ENCODE data around the gene WDR5. TPM values are rescaled to one million over a fixed set of nuclear protein-coding genes. Genes with fewer than 3 reads are reported as not detected.

Gene WDR5
- total and polyA plus RNA-seq, 10 of the 15 experiments (the other 5 are each of a cell fraction or from before 2014, with no cell fraction given): 1.4 to 43.7 (median 33.2) TPM

DNA sequence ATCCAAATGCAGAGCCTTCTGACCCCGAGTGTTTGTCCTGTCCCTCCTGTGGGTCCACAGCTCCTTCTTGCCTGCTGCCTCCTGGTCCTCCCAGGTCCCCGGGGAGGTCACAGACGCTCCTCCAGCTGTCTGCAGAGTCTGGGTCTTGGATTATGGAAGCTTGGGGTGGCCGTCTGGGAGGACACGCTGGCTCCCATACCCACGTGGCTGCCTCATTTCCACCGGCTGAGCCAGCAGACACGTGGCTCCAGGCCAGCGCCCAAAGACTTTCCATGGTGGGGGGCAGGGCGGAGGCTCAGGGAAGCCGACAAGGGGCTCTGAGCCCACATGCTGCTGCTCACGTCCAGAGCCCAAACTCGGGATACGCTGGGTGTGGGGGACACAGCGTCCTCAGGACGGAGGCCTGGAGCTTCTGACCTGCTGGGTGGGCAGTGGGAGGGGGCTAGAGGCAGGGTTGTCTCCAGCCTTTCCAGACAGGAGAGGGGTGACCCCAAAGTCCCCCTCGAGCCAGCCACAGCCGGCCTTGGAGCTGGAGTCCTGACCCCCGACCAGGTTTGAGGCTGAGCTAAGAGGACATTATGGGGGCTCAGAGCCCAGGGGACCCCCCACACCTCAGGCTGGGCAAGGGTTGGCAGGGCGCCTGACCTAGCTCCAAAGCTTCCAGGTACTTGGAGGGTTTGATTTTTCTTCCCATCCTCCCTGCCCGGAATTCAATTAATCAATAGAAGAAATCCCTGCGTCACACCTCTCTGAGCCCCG lies 52.7 kb downstream of the WDR5 start:
- ChIA-PET SMC1A (ENCODE audit: uncharacterized antibody, unreplicated experiment) (no interaction called here), RAD21 (ENCODE audit: unreplicated experiment) (no interaction called here), POLR2A (interaction anchor here (0.6 kb wide), 1 partner anchor 698 kb away, joined by 10 read pairs; no protein-coding TSS in a partner anchor), CTCF (interaction anchor here (0.6 kb wide), 1 partner anchor 152 kb away, joined by 3 read pairs; no protein-coding TSS in a partner anchor)
- Histone ChIP-seq H2AFZ (ENCODE audit: control insufficient read depth, low read depth, low read length) (no peak overlapping the region), H3K36me3 (ENCODE audit: control insufficient read depth in 2 of 2, insufficient read depth in 2 of 2, low read length in 1 of 2) (no peaks in the 10 kb centered on the region), H3K9me3 (replicated peaks; ENCODE audit: control insufficient read depth, insufficient read depth, low read length) (no peaks in the 10 kb centered on the region), H3K4me3 (no peak overlapping the region), H3K79me2 (ENCODE audit: control insufficient read depth, insufficient read depth, low read length) (no peaks in the 10 kb centered on the region), H3K27me3 (replicated peaks in 1 of 2; ENCODE audit: control insufficient read depth in 2 of 2, insufficient read depth in 2 of 2, low read length in 1 of 2) (no peaks in the 10 kb centered on the region), H3K4me2 (ENCODE audit: control insufficient read depth, insufficient read depth) (no peak overlapping the region), H4K20me1 (ENCODE audit: control insufficient read depth, insufficient read depth) (no peaks in the 10 kb centered on the region), H3K9ac (ENCODE audit: control insufficient read depth, insufficient read depth, low read length) (no peak overlapping the region), H3K4me1 (ENCODE audit: control insufficient read depth, insufficient read depth, low read length) (no peaks in the 10 kb centered on the region), H3K27ac (ENCODE audit: control insufficient read depth, insufficient read depth) (no peak overlapping the region)
- no TSS peak for BruUV-seq (replicated peaks)
- DNase-seq (ENCODE audit: low read depth, low spot score) (no peak), ATAC-seq (no peak), FAIRE-seq (no peak)
- TF ChIP-seq PAX5 (IDR thresholded peaks at IDR 0.05; ENCODE audit: borderline replicate concordance, low read depth, low read length): no peak
- intact Hi-C loops (cut with micrococcal nuclease; ENCODE audit: unreplicated experiment) (no loop called here), in situ Hi-C loops (cut with MboI) (no loop called here)
- WGBS (ENCODE audit: insufficient coverage, insufficient replicate concordance, low lambda C conversion rate, missing lambda C conversion rate): 51% methylated on average over 23 of the region's 23 CpGs

DNA sequence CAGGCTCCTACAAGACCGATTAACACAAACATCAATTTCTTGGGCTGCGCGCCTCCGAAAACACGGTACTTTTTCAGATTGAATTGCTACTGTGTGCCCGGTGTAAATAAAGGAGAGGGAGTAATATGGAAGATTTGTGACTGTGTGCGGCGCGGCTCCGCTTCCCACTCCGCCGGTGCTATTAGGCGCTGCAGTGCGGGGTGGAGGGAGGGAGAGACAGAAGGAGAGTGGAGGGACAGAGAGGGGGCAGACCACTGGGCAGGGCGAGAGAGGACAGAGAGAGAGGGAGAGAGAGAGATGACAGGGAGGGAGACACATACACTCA lies 53.2 kb downstream of the WDR5 start:
- BruUV-seq (replicated peaks): no TSS peak
- WGBS (ENCODE audit: insufficient coverage, insufficient replicate concordance, low lambda C conversion rate, missing lambda C conversion rate): 73% methylated on average over 15 of the region's 15 CpGs
- no peak overlapping the region for H2AFZ ChIP-seq (ENCODE audit: control insufficient read depth, low read depth, low read length)
- no peaks in the 10 kb centered on the region for H3K9me3 ChIP-seq (replicated peaks; ENCODE audit: control insufficient read depth, insufficient read depth, low read length)
- in situ Hi-C loops (cut with MboI) (no loop called here), intact Hi-C loops (cut with micrococcal nuclease; ENCODE audit: unreplicated experiment) (no loop called here)
- TF ChIP-seq SKIL (IDR thresholded peaks at IDR 0.05; ENCODE audit: low read depth, poor library complexity, severe bottlenecking): no peak
- TF ChIP-seq HDGF (IDR thresholded peaks at IDR 0.05): no peak
- TF ChIP-seq SUPT20H (IDR thresholded peaks at IDR 0.05; ENCODE audit: borderline replicate concordance, control insufficient read depth, low read depth, low read length): no peak
- TF ChIP-seq LARP7 (IDR thresholded peaks at IDR 0.05): no peak
- no peak for TF ChIP-seq NFYB (IDR thresholded peaks at IDR 0.05; ENCODE audit: insufficient read depth, low read depth, low read length)
- TF ChIP-seq ETV6 (conservative IDR thresholded peaks at IDR 0.05 in 1 of 2, IDR thresholded peaks at IDR 0.05 in 1 of 2; ENCODE audit: borderline replicate concordance in 1 of 2, low read depth in 1 of 2): no peak
- TF ChIP-seq ZNF207 (IDR thresholded peaks at IDR 0.05; ENCODE audit: borderline replicate concordance): no peak
- no peak for TF ChIP-seq FOXM1 (IDR thresholded peaks at IDR 0.05; ENCODE audit: low read depth, low read length)
- ChIA-PET CTCF (no interaction called here), POLR2A (no interaction called here), SMC1A (ENCODE audit: uncharacterized antibody, unreplicated experiment) (no interaction called here), RAD21 (ENCODE audit: unreplicated experiment) (no interaction called here)
- no peak overlapping the region for H3K27ac ChIP-seq (ENCODE audit: control insufficient read depth, insufficient read depth)
- FAIRE-seq: no peak
- no peak for DNase-seq (ENCODE audit: low read depth, low spot score)
- H3K79me2 ChIP-seq (ENCODE audit: control insufficient read depth, insufficient read depth, low read length): no peaks in the 10 kb centered on the region
- no peaks in the 10 kb centered on the region for H3K27me3 ChIP-seq (replicated peaks in 1 of 2; ENCODE audit: control insufficient read depth in 2 of 2, insufficient read depth in 2 of 2, low read length in 1 of 2)
- H3K4me1 ChIP-seq (ENCODE audit: control insufficient read depth, insufficient read depth, low read length): no peaks in the 10 kb centered on the region
- H3K4me3 ChIP-seq: no peak overlapping the region
- no peak overlapping the region for H3K4me2 ChIP-seq (ENCODE audit: control insufficient read depth, insufficient read depth)
- ATAC-seq: no peak
- H3K9ac ChIP-seq (ENCODE audit: control insufficient read depth, insufficient read depth, low read length): no peak overlapping the region
- no peaks in the 10 kb centered on the region for H3K36me3 ChIP-seq (ENCODE audit: control insufficient read depth in 2 of 2, insufficient read depth in 2 of 2, low read length in 1 of 2)
- no peaks in the 10 kb centered on the region for H4K20me1 ChIP-seq (ENCODE audit: control insufficient read depth, insufficient read depth)

Measured in GM12878 (cell line).